ENCODE results near the gene PCP4L1.

PCP4L1 gene

DNA sequence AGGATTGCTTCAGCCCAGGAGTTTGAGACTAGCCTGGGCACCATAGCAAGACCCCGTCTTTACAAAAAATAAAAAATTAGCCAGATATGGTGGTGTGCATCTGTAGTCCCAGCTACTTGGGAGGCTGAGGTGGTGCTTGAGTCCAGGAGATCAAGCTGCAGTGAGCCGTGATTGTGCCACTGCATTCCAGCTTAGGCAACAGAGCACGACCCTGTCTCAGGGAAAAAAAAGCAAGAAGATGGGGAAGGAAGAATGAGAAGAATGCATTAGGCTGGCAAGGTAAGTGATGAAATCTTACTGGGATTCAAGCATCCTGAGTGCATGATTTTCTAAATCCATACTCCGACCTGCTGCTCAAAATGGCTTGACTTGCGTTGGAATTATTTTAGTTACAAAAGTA lies 6.8 kb downstream of the PCP4L1 start:
- no peak overlapping the region for H3K27ac ChIP-seq
- TF ChIP-seq, protein P1, sequence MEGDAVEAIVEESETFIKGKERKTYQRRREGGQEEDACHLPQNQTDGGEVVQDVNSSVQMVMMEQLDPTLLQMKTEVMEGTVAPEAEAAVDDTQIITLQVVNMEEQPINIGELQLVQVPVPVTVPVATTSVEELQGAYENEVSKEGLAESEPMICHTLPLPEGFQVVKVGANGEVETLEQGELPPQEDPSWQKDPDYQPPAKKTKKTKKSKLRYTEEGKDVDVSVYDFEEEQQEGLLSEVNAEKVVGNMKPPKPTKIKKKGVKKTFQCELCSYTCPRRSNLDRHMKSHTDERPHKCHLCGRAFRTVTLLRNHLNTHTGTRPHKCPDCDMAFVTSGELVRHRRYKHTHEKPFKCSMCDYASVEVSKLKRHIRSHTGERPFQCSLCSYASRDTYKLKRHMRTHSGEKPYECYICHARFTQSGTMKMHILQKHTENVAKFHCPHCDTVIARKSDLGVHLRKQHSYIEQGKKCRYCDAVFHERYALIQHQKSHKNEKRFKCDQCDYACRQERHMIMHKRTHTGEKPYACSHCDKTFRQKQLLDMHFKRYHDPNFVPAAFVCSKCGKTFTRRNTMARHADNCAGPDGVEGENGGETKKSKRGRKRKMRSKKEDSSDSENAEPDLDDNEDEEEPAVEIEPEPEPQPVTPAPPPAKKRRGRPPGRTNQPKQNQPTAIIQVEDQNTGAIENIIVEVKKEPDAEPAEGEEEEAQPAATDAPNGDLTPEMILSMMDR (conservative IDR thresholded peaks at IDR 0.05): no peak
- no peak for TF ChIP-seq ZFX (IDR thresholded peaks at IDR 0.05)

DNA sequence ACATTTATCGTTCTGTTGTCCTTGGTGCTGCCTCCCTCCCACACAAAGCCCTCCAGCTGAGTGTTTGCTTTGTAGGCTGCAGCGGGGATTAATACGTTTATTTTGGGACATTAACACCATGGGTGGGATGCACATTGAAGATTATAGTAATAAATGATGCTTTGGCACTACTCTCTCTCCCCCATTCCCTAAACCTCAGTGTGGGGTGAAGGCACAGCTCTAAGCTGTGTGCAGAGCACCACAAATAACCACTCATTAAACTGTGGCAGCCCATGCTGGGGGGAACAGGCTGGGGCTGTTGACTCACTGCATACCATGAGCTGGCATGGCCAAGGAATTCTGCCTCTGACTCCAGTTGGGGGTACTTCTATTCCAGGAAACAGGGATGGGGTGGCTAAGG lies 7.7 kb downstream of the PCP4L1 start:
- no peak for TF ChIP-seq ZFX (IDR thresholded peaks at IDR 0.05)
- TF ChIP-seq, protein P1 (conservative IDR thresholded peaks at IDR 0.05): no peak
- H3K27ac ChIP-seq: no peak overlapping the region

DNA sequence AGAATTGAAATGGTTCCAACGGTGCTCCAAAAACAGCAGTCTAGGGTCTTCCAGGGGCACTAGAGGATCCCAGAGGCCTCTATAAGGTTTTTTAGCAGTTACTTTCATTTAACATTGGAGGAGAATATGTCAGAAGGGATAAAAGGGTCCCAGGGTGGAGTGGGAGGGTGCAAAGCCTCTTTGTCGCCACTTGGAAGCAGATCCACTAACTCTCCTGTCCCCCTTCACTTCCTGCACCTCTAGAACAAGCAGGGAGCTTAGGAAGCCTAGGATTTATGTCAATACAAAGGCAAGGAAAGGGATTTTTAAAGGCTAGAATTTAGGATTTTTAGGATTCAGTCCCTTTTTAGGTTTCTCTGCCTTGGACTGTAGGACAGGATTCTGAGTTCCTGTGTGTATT lies 8.3 kb downstream of the PCP4L1 start:
- H3K27ac ChIP-seq: no peak overlapping the region
- no peak for TF ChIP-seq ZFX (IDR thresholded peaks at IDR 0.05)
- TF ChIP-seq, protein P1 (conservative IDR thresholded peaks at IDR 0.05): no peak

GRCh38 chr1:161267321-161267720 lies 8.8 kb downstream of the PCP4L1 start:
- TF ChIP-seq, protein P1 (conservative IDR thresholded peaks at IDR 0.05): no peak
- no peak for TF ChIP-seq ZFX (IDR thresholded peaks at IDR 0.05)

DNA sequence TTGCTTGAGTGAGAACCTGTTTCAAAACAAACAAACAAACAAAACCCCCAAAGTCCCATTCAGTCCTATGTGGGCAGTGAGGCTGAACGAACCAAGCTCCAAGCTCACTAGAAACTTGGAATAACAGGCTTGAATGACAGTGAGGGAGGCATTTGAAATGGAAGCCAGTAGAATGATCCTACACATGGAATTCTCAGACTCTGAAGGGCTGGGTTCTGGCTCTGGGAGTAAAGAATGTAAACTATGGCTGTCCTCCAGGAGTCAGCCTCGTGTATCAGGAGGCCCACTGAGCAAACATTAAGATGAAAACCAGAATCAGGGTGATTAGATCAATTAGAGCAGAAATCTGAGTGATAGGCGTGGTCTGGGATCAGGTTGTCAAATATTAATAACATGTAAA lies 14.9 kb downstream of the PCP4L1 start:
- no peak overlapping the region for H3K27ac ChIP-seq
- TF ChIP-seq, protein P1 (conservative IDR thresholded peaks at IDR 0.05): no peak
- TF ChIP-seq ZFX (IDR thresholded peaks at IDR 0.05): no peak

More at GRCh38 chr1:161267321-161267720, 8.8 kb downstream of the PCP4L1 start:
- no peak overlapping the region for H3K27ac ChIP-seq

DNA sequence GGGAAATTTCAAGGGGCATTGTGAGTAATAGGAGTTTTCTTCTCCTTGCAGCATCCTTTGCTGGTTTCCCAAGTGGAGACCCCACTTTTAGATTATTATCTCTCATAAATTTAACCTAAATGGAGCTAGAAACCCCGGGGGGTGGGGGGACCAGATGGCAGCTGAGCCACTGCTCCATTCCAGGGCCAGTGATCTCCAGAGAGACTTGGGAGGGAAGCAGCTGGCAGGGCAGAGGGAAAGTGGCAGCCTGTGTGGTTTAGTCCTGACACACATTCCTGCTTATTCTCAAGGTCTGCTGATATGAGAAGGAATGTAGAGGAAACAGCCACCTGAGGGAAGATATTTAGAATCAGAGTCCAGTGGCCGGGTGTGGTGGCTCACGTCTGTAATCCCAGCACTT lies 16.3 kb downstream of the PCP4L1 start:
- TF ChIP-seq ZFX (IDR thresholded peaks at IDR 0.05): no peak
- TF ChIP-seq, protein P1 (conservative IDR thresholded peaks at IDR 0.05): no peak
- no peak overlapping the region for H3K27ac ChIP-seq

DNA sequence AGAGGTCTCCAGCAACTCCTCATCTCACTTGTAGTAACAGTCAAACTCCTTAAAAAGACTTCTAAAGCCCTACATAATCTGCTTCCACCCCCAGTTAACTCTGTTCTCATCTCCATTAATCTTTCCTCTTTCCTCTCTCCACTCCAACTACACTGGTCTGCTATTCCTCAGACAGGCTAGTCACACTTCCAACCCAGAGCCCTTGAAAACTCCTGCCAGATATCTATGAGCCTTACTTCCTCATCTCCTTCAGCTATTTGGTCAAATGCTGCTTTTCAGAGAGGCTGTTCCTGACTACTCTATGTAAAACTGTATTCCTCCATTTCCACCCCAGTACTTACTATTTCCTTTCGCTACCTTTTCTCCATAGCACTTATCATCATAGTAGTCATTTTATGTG lies 24.4 kb downstream of the PCP4L1 start:
- TF ChIP-seq, protein P1 (conservative IDR thresholded peaks at IDR 0.05): no peak
- TF ChIP-seq ZFX (IDR thresholded peaks at IDR 0.05): no peak
- no peak overlapping the region for H3K27ac ChIP-seq

Measured in C4-2B (cell line).